Right ventricle myocardium inferior (tissue), 1 donor: ENCODE measurements around the gene ANKRD44. TPM values are rescaled to one million over a fixed set of nuclear protein-coding genes. Genes with fewer than 3 reads are reported as not detected.

Source experiments
- ATAC-seq: fragments of 200-7000 bp; cut with Tn5 transposase; one replicate; pipeline ENCODE4 v1.9.1; 2020; ENCODE audit warnings: mild to moderate bottlenecking, moderate library complexity
- DNase-seq: peaks from one replicate; pipeline ENCODE4 v3.0.0; 2021; ENCODE audit errors: missing footprints
- intact Hi-C: fragments of 100-400 bp; cut with DNase I; formaldehyde crosslinking; loops from one replicate; pipeline ENCODE4 v1.11.0; 2022
- total RNA-seq: library from RNA; stranded (reverse); fragmentation: NEBNext Ultra II Directional; extraction: Animal tissue kit (Norgen Biotek cat#: 25700); gene quantifications from one replicate; pipeline ENCODE4 v1.2.1, GENCODE V29; 2021
- donor health status: DM: no; HTN: yes; CAD: no; lungs with severe emphysema.

The ANKRD44 gene
- total RNA-seq, 1 donor from 2014 or later = 10.5 TPM

DNA sequence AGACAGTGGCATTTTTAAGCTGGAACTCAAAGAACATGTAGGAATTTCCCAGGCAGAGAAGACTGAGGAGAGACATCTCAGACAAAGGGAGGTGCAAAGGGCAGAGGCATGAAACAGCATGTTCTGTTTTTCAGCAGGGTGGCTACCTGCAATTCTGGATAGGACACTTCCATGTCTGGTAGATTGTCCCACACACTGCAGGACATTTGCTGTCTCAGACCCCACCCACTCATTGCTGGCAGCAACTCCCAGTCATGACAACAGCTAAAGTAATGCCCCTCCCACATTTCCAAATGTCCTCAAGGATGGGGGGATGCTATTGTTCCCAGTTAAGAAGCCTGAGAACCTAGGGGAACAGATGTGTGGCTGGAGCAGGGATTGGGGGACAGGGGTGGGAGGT lies 40.8 kb downstream of the ANKRD44 start:
- intact Hi-C loops = no loop called here
- no peak for DNase-seq
- peak; percentile 27 for ATAC-seq

DNA sequence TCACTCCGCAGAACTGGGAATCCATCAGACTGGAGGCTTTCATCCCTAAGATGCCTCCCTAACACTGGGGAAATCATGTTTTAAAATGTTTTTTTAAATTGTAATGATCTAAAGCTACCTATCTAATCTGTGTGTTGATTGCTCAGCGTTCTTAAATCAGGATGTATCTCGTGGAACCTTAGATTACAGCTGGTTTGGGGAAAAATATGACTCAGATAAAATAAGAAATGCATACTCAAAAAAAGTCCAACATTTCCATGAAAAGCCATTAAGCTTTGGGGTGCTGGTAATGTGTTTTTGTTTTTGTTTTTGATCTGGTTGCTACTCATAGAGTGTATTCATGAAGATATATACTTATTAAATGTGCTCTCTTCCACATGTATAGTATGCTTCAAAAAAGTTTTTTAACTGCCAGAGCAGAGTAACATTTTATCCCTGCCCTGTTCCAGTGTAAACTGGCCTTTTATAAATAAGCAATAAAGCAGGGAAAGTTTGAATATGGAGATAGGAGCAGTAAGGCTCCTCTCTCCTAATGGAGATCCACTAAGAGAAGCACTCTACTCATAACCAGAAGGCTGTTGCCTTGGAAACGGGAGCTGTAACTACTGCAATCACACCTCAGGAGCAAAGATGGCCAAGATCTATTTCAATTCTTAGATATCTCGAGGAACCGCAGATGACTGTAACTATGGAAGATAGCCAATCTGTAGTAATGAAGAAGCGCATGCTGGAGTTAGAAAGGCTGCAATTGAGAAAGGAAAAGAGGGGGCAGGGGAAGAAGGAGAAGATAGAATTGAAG lies 41.6 kb downstream of the ANKRD44 start:
- ATAC-seq = no peak
- DNase-seq = no peak
- intact Hi-C loops = no loop called here

DNA sequence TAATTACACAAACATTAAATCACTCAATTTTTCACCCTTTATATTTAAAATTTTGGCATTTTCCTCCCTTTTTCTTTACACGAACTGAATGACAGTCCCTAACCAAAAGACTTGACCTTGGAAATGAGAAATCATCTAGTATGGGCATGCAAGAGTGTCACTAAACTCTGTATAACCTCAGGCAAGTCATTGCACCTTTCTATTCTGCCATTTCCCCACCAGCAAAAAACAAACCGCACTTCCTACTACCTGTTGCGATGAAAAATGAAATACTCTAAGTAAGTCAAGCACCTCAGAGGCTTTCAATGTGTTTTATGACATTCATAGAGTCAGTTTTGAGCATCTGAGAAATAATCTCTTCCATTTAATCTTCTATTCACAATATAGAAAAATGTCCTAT lies 44.1 kb downstream of the ANKRD44 start:
- intact Hi-C loops = no loop called here
- no peak for DNase-seq
- ATAC-seq = no peak

DNA sequence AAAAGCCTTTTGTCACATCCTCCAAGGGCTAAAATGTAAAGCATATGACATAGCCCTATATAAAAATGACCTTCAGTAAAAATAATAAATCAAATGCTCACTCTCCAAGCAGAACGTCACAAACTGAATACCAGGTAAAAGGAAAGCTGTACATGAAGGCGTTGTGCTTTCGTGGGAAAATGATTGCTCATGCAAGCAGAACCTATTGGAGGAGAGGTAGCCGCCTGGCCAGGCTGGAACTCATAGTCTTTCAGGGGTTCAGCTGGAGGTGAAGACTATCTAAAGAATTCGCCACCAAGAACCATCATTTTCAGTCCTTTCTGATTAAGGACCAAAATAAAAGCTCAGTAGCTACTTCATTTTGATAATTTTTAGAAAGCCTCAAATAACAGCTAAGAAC lies 44.7 kb downstream of the ANKRD44 start:
- ATAC-seq (no peak), DNase-seq (no peak)
- intact Hi-C loops = no loop called here

DNA sequence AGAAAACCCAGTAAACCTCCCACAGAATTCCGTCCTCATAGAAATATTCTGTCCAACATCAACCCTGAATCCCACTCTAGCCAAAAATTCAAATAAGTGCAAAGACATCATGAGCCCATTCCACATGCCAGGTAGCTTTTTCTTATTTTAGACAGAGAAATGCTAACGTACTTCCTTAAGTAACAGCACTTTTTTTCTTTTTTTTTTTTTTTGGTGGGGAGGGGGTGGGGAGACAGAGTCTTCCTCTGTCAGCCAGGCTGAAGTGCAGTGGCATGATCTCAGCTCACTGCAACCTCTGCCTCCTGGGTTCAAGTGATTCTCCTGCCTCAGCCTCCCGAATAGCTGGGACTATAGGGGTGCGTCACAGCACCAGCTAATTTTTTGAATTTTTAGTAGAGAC lies 45.5 kb downstream of the ANKRD44 start:
- ATAC-seq (no peak), DNase-seq (no peak)
- intact Hi-C loops = no loop called here

DNA sequence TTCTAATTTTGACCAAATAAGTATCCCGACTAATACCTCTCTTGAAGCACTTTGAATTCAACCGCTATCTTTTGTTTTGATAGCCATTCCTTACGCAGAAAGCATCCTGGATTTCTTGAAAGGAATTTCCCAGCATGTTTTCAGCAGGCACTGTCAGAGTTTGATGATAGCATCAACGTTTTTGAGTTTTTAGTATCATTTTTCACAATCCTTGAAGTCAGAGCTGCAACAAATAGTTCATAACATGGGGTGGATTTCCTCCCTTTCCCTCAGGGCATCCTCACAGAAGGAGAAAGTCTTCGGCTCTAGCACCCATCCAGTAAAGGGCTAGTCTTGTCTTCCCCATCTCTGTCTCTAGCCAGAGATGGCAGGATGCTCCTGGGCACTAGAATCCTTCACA lies 46.2 kb downstream of the ANKRD44 start:
- DNase-seq (no peak), ATAC-seq (no peak)
- intact Hi-C loops = no loop called here

DNA sequence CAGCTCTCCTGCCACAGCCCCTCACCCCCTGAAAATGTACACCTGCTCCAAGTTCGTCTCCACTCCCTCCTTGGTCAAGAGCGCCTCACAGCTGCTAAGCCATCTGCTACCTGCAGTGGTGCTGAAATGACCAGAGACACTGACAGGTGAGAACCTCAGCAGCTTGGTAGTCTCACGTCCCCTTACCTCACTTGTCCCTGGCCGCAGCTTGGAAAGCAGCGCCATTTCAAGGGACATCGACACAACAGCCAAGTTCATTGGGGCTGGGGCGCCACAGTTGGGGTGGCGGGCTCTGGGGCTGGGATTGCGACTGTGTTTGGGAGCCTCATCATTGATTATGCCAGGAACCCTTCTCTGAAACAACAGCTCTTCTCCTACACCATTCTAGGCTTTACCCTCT lies 47.5 kb downstream of the ANKRD44 start:
- ATAC-seq = no peak
- DNase-seq = no peak
- intact Hi-C loops = no loop called here

DNA sequence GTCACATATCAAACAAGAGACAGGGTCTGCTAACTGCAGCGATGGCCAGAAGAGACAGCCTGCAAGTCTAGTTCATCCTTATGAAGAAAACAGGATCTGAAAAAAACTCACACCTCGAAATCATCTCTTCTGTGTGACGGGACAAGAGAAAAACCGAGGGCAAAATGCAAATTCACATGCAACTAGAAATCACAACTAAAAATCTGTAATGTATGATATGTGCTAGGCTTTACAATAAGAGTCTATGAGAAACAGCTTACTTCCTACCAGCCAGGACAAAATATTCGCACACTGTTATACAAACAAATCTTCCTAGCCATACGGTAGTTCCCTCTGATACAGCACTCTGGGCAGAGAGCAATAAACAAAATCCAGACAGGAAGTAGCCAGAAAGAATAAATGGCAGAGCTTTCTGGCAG lies 48.8 kb downstream of the ANKRD44 start:
- ATAC-seq = no peak
- no peak for DNase-seq
- intact Hi-C loops = no loop called here

DNA sequence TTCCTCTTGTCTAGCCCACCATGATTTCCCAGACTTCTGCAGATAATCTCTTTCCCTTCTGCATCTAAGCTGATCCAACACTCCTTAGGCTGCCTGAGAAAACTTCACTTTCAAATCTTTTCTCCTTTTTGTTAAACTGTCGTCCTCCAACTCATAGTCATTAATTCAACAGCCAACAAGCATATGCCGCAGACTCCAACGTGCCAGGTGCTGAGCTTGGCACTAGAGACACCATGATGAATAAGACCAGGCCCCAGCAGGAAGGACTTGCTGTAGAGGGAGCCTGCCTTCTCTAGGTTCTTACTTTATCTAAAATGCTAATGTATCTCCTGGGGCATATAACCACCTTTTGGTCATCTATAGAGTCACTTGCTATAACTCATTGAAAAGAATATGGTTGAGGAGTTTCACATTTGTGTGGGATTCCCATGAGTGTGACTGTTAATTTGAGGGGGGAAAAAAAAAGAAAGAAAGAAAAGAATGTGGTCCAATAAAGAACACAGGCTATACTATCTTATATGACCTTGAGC lies 51.0 kb downstream of the ANKRD44 start:
- intact Hi-C loops = no loop called here
- DNase-seq = no peak
- no peak for ATAC-seq

DNA sequence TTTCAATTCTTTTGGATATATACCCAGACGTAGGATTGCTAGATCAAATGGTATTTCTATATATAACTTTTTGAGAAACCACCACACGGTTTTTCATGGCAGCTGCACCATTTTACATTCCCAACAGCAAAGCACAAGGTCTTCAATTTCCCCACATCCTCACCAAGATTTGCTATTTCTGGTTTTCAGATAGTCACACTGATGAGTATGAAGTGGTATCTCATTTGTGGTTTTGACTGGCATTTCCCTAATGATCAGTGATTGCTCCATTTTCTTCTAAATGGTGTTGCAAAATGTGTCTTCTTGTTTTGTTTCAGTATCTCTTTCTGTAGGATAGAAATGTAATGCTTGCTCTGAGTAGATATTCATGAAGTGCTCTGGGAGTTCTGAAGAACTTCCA lies 52.0 kb downstream of the ANKRD44 start:
- ATAC-seq (no peak), DNase-seq (no peak)
- intact Hi-C loops = no loop called here

DNA sequence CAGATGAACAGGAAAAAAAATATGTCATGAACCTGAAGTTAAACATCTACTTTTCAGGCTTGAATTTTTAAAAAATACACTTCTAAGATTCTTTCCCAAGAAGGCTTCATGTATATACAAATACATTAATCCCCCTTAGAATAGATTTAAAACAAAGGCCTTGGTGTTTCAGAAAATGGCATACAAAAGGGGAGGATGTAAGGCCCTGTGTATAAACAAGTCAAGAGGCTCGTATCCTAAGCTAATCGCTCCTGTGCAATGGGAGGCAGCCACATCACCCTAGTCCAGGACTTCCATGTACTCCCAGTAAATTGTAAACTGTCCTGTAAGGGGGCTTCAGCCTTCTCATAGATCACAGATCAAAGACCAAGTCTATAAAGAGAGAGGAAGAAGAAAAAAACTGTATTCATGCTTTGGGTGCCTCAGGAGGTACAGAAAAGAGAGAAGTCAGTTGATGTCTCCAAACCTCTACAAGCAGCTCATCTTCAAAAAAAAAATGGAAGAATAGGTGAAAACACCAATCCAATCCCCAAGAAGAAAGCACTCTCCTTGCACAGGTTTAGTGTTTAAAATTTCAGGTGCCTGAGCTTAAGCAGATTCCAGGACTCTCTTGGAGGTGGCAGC lies 53.9 kb downstream of the ANKRD44 start:
- ATAC-seq = no peak
- intact Hi-C loops = no loop called here

DNA sequence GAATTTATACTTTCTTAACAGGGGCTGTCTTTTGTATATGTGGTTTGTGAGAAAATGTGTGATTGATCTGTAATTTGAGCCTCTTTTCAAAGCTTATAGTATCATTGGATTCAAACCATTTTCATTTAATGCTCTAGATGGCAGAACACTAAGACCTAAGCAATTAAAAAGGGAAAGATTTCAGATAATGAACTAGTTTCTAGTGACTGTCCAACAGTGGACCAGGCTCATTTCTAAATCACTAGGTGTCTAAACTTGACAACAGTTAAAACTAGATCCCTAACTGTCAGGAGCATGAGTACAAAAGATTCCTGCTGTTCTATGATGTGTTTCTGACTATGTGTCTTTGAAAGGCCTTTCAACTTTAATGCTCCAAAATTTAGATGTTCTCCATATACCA lies 54.6 kb downstream of the ANKRD44 start:
- intact Hi-C loops = no loop called here
- DNase-seq (no peak), ATAC-seq (no peak)

More for the DNA sequence above, 53.9 kb downstream of the ANKRD44 start:
- no peak for DNase-seq

DNA sequence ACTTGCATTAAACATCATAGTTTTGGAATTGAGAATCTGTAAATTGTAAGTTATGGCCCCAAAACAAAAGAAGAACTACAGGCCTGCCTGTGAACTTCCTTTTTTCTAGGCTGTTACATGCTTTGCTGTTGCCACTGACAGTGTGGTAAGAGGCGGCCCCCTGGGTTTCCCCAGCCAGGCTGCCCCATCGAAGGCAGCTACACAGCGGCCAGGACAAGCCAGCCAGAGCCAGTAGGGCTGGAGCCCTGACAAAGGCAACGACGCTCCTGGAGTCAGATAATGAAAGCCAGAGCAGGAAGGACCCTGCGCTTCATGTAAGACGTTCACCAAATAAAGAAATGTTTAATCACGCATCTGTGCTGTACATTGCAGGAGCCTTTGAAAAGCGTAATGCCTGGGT lies 55.0 kb downstream of the ANKRD44 start:
- intact Hi-C loops = no loop called here
- ATAC-seq = peak; percentile 96
- DNase-seq = peak; percentile 91

DNA sequence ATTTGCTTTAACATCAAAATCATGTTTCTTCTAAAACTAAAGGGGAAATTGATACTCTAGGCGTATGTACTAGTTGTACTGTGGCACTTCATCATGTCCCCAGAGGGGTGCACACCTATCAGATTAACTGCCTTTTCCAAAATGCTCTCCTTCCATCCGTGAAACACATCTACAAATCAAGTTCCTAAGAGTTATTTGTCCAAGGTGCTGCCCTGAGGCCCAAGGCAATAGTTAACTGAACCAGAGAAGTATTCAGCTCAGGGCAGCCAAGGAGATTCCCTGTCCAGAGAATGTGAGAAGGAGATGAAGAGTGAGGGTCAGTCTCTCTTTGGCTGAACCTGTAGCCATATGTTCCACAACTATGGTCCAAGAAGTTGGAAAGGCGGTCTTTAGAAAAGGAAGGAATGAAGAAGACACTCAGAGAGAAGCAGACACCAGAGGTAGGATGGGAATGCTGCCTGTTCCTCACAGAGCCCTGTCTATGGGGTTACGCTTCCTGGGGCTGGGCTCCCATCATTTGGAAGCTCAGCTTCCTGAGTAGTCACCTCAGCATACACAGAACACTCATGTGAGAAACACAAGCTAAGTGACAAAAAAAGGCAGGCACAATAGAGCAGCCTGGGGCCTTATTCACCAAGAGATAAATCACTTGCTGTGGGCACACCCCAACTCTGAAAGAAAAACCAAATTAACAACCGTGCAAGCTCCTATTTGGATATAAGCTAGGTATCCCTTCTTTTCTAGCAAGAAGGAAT lies 55.6 kb downstream of the ANKRD44 start:
- ATAC-seq = no peak

DNA sequence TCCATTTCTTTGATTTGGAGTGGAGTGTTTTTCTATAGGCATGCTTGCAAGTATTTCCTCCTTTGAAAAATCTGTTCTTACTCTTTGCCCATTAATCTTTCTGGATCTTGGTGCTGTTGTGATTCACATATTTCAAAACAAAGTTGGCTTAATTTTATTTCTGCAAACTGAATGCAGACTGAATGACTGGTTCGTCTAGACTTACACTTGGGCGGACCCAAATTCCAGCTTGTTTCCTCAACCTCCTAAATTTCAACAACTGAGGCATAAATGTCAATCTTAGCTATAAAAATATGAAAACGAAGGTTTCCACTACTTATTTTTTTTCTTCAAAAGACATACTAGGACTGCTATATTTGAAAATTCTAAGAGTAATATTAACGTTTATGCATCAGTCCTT lies 59.0 kb downstream of the ANKRD44 start:
- no peak for DNase-seq
- ATAC-seq = no peak
- intact Hi-C loops = no loop called here

More for the DNA sequence above, 55.6 kb downstream of the ANKRD44 start:
- DNase-seq = no peak
- intact Hi-C loops = no loop called here

DNA sequence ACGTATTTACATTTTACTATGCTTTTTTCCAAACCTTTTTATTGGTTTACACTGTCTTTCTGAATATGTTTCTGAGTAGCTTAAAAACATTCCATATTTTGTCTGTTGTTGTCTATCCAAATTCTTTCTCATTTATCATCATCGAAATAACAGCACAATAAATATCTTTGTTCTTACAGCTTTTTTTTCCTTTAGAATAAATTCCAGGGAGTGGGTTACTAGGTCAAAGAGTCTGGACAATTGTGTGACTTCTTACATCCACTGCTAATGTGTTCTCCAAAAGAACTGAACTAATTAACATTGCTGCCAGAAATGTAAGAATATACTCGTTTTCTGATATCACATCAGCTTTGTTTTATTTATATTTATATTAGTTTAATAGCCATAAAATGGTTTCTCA lies 59.4 kb downstream of the ANKRD44 start:
- intact Hi-C loops = no loop called here
- no peak for DNase-seq
- ATAC-seq = no peak

DNA sequence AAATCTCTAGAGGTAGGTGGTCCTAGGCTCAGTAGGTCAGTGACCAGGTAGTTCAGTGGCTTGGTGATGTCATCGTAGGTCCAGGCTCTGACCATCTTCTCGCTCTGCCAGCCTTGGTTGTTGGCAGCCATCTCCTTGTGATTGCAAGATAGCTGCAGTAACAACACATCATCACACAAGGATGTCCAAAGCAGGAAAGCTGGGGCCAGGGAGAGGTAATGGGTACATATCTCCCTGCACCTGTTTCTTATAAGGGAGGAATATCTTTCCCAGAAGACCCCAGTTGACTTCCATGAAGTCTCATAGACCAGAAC lies 60.5 kb downstream of the ANKRD44 start:
- no peak for ATAC-seq

DNA sequence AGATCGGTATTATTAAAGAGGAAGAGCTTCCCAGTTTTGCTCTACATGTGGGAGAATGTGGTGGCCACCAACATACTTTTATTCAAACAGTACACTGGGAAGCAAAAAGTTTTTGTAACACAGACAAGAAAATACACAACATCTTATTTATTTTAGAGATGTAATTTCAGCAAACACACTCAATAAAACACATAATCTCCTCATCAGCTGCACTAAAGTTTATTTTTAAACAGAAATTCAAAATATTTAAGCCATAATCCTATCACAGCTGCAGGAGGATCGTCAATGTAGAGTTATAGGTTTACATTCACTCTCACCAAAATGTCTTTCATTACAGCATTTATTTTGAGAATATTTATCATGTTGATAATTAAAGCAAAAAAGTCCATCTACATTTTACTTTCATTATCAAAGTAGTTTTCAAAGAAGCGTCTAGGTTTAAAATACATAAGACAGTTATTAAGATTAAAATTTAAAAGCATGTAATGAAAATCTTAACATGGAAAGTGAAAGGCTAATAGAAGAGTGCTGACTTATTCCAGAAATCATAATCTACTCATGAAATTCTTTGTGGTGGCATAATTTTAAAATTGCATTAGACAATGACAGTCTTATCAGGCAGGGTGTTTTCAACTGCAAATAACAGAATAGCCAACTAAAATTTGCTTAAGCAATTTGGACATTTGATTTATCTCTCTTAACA lies 61.0 kb downstream of the ANKRD44 start:
- DNase-seq = no peak
- ATAC-seq = no peak
- intact Hi-C loops = no loop called here

More for the DNA sequence above, 60.5 kb downstream of the ANKRD44 start:
- intact Hi-C loops = no loop called here
- DNase-seq = no peak

DNA sequence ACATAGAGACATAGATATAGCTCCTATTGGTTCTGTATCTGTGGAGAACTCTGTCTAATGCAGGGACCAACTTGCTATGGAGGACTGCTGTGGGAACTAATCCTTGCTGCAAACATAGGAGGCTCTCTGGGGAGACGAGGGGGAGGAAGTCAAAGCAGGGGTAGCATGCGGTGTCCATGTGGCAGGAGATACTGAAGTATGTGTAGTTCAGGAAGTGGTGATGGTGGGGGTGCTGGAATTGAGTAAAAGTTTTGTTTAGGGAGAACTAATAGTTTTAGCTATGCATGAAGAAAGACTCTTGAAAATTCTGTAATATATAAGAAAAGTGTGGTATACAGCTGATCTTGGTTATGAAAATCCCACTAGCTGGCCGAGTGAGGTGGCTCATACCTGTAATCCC lies 62.0 kb downstream of the ANKRD44 start:
- ATAC-seq (no peak), DNase-seq (no peak)
- intact Hi-C loops = no loop called here
